Esophagus muscularis mucosa (tissue), 4 donors: ENCODE measurements around the gene SCN3A. TPM values are rescaled to one million over a fixed set of nuclear protein-coding genes. Genes with fewer than 3 reads are reported as not detected.

Source experiments
- DNase-seq: peaks from one replicate; pipeline ENCODE4 v3.0.0-alpha.2; 2017; ENCODE audit errors: extremely low spot score
- H3K27ac ChIP-seq, 4 donors: fragments of 200-600 bp; sonication (generic); replicated peaks in 1 of 4; 1 replicate in 3 of 4; 2 replicates in 1 of 4; pipeline ENCODE4 v1.5.1; 2016 to 2019; ENCODE audit warnings: mild to moderate bottlenecking in 1 of 4
- H3K27me3 ChIP-seq, 4 donors: fragments of 200-600 bp; sonication (generic); one replicate each; pipeline versions ENCODE4 v1.5.1 to v1.6.0; 2016 to 2019
- H3K36me3 ChIP-seq, 4 donors: fragments of 200-600 bp; sonication (generic); one replicate each; pipeline ENCODE4 v1.5.1; 2016 to 2019
- H3K4me1 ChIP-seq, 4 donors: fragments of 200-600 bp; sonication (generic); one replicate each; pipeline ENCODE4 v1.5.1; 2016 to 2019
- H3K4me3 ChIP-seq, 4 donors: fragments of 200-600 bp; sonication (generic); 1 replicate in 2 of 4; 2 replicates in 2 of 4; pipeline ENCODE4 v1.5.1; 2016 to 2019; ENCODE audit warnings: mild to moderate bottlenecking in 4 of 4, moderate library complexity in 1 of 4
- H3K9me3 ChIP-seq, 4 donors: fragments of 200-600 bp; sonication (generic); 1 replicate in 3 of 4; 2 replicates in 1 of 4; pipeline ENCODE4 v1.5.1; 2016 to 2019
- EP300 ChIP-seq: sonication (generic); formaldehyde crosslinking; IDR thresholded peaks from one replicate; pipeline ENCODE4 v1.6.1; 2017; ENCODE audit warnings: antibody characterized with exemption
- POLR2A ChIP-seq: fragments of 450-650 bp; IDR thresholded peaks from one replicate; pipeline ENCODE4 v1.6.1; 2017; ENCODE audit warnings: antibody characterized with exemption, moderate library complexity, mild to moderate bottlenecking, low read depth
- POLR2AphosphoS5 ChIP-seq, 2 donors: sonication (generic); formaldehyde crosslinking; IDR thresholded peaks; one replicate each; pipeline ENCODE4 v1.6.1; 2017; ENCODE audit warnings: antibody characterized with exemption in 2 of 2
- WGBS: methylation state at CpG from one replicate; pipeline ENCODE4 v1.1.5; 2018; 5-methylcytosine and 5-hydroxymethylcytosine counted together
- intact Hi-C: fragments of 100-400 bp; cut with DNase I; formaldehyde crosslinking; loops from one replicate; pipeline ENCODE4 v1.15.1; 2023
- total RNA-seq, 4 donors: library from RNA; depleted of rRNA; stranded (reverse); fragments of >200 nt; gene quantifications; one replicate each; pipeline versions ENCODE4 v1.1.0 to v1.2.1, GENCODE V29; 2016
- TF ChIP-seq, protein P1 (sequence below), 3 experiments: fragments of 200-600 bp in 2 of 3; fragments of 450-650 bp in 1 of 3; sonication (generic) in 2 of 3; IDR thresholded peaks; one replicate each; pipeline ENCODE4 v1.5.1; 2017 to 2019; ENCODE audit warnings: antibody characterized with exemption in 3 of 3, mild to moderate bottlenecking in 2 of 3, moderate library complexity in 1 of 3

SCN3A gene
- total RNA-seq, 4 donors from 2014 or later: 1.2 to 2.1 (median 1.7) TPM

DNA sequence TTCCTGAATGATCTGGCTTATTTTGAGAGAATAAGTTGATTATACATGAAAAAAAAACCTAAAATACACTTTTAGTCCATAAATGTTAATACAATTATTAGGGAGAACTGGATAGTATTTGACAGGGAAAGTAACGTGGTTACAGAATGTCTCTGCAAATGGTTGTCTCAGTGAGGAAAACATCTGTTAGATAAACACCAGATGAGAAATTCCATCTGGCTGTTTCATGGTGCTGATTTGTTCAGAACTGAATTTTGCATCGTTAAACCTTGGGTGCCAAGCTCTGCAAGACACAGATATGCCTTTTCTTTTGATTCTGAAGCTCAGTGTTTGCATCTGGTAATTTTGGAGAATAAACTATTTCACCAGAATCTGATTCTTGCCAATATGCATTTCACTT lies 90.4 kb downstream of the SCN3A start:
- no peaks in the 10 kb centered on the region for H3K4me1 ChIP-seq
- H3K4me3 ChIP-seq: no peak overlapping the region
- H3K9me3 ChIP-seq: no peaks in the 10 kb centered on the region
- DNase-seq: no peak
- no peaks in the 10 kb centered on the region for H3K27me3 ChIP-seq
- H3K27ac ChIP-seq: no peak overlapping the region
- H3K36me3 ChIP-seq: no peaks in the 10 kb centered on the region
- TF ChIP-seq EP300 (no peak), POLR2A (no peak), POLR2AphosphoS5 (IDR thresholded peaks at IDR 0.05) (no peak)
- TF ChIP-seq, protein P1, sequence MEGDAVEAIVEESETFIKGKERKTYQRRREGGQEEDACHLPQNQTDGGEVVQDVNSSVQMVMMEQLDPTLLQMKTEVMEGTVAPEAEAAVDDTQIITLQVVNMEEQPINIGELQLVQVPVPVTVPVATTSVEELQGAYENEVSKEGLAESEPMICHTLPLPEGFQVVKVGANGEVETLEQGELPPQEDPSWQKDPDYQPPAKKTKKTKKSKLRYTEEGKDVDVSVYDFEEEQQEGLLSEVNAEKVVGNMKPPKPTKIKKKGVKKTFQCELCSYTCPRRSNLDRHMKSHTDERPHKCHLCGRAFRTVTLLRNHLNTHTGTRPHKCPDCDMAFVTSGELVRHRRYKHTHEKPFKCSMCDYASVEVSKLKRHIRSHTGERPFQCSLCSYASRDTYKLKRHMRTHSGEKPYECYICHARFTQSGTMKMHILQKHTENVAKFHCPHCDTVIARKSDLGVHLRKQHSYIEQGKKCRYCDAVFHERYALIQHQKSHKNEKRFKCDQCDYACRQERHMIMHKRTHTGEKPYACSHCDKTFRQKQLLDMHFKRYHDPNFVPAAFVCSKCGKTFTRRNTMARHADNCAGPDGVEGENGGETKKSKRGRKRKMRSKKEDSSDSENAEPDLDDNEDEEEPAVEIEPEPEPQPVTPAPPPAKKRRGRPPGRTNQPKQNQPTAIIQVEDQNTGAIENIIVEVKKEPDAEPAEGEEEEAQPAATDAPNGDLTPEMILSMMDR (IDR thresholded peaks at IDR 0.05): no peak
- WGBS: 29% methylated on average over 2 of the region's 2 CpGs
- intact Hi-C loops: no loop called here

DNA sequence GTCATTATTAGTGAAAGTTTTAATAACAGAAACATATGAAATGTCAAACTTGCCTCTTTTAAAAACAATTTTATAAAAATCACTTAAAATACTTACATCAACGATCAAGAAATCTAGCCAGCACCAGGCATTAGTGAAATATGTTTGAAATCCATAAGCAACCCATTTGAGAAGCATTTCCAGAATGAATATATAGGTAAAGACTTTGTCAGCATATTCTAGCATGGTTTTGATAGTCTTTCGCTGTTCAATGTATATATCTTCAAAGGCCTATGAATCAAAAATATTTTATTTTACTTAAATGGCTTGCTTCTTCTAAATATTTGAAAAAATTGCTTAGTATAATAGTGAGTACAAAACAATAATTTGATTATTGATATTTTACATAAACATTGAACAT lies 91.1 kb downstream of the SCN3A start:
- Histone ChIP-seq H3K27me3 (no peaks in the 10 kb centered on the region), H3K4me3 (no peak overlapping the region), H3K27ac (no peak overlapping the region), H3K4me1 (no peaks in the 10 kb centered on the region), H3K36me3 (no peaks in the 10 kb centered on the region), H3K9me3 (no peaks in the 10 kb centered on the region)
- no peak for TF ChIP-seq POLR2A
- no peak for TF ChIP-seq EP300
- TF ChIP-seq, protein P1 (IDR thresholded peaks at IDR 0.05): no peak
- no peak for TF ChIP-seq POLR2AphosphoS5 (IDR thresholded peaks at IDR 0.05)
- intact Hi-C loops: no loop called here
- WGBS: 67% methylated on average over 2 of the region's 2 CpGs
- DNase-seq: no peak

- Histone ChIP-seq H3K4me1 (no peaks in the 10 kb centered on the region), H3K27me3 (no peaks in the 10 kb centered on the region), H3K27ac (no peak overlapping the region), H3K36me3 (no peaks in the 10 kb centered on the region), H3K9me3 (no peaks in the 10 kb centered on the region), H3K4me3 (no peak overlapping the region)
- no peak for DNase-seq
- 46% methylated on average over 4 of the region's 4 CpGs for WGBS
- intact Hi-C loops: no loop called here
- TF ChIP-seq POLR2A (no peak), POLR2AphosphoS5 (IDR thresholded peaks at IDR 0.05) (no peak), EP300 (no peak)
- TF ChIP-seq, protein P1 (IDR thresholded peaks at IDR 0.05): no peak
Observed at GRCh38 chr2:165112133-165112573, 91.7 kb downstream of the SCN3A start.

DNA sequence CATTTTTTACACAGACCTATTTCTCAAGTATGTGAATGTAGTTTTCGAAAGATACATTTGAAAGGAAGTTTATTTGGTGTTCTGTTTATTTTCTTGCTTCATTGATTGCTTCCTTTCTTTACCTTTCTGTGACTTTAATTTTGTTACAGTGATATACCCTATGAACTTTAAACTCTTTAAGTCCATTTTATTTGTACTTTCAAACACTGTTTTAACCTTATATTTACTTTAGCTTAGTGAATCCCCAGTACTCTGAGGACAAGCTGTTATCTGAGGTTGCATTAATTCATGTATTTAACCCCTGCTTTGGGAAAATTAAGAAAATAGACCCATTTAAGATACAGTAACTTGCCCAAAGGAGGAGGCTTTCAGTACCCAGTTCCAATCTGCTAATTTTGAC lies 93.5 kb downstream of the SCN3A start:
- 72% methylated on average over 1 of the region's 1 CpG for WGBS
- Histone ChIP-seq H3K4me1 (no peaks in the 10 kb centered on the region), H3K9me3 (no peaks in the 10 kb centered on the region), H3K27ac (no peak overlapping the region), H3K4me3 (no peak overlapping the region), H3K27me3 (no peaks in the 10 kb centered on the region), H3K36me3 (no peaks in the 10 kb centered on the region)
- no peak for DNase-seq
- intact Hi-C loops: no loop called here
- no peak for TF ChIP-seq EP300
- TF ChIP-seq, protein P1 (IDR thresholded peaks at IDR 0.05): no peak
- TF ChIP-seq POLR2AphosphoS5 (IDR thresholded peaks at IDR 0.05): no peak
- TF ChIP-seq POLR2A: no peak

GRCh38 chr2:165109915-165110314 lies 93.9 kb downstream of the SCN3A start:
- TF ChIP-seq POLR2AphosphoS5 (IDR thresholded peaks at IDR 0.05) (no peak), EP300 (no peak), POLR2A (no peak)
- TF ChIP-seq, protein P1 (IDR thresholded peaks at IDR 0.05): no peak
- Histone ChIP-seq H3K36me3 (no peaks in the 10 kb centered on the region), H3K4me1 (no peaks in the 10 kb centered on the region), H3K27me3 (no peaks in the 10 kb centered on the region), H3K4me3 (no peak overlapping the region), H3K27ac (no peak overlapping the region), H3K9me3 (no peaks in the 10 kb centered on the region)
- 69% methylated on average over 5 of the region's 5 CpGs for WGBS
- no peak for DNase-seq
- intact Hi-C loops: no loop called here
